ACC112 (cell line): Measurements from ENCODE around the gene ADGRB3.

Experiments used
- H2AFZ ChIP-seq: fragments of 200-600 bp; sonication (generic); one replicate; pipeline ENCODE4 v1.6.0; 2017; ENCODE audit warnings: antibody characterized with exemption, low read length; ENCODE audit not compliant: unreplicated experiment
- H3K27ac ChIP-seq: fragments of 200-600 bp; sonication (generic); 2 replicates; pipeline ENCODE4 v1.5.1; 2014; ENCODE audit warnings: low read depth, mild to moderate bottlenecking, antibody characterized with exemption, low read length, moderate library complexity
- H3K27me3 ChIP-seq: fragments of 200-600 bp; sonication (generic); 2 replicates; pipeline ENCODE4 v1.6.1; 2014; ENCODE audit warnings: mild to moderate bottlenecking, antibody characterized with exemption, low read length, moderate library complexity, mixed read lengths; ENCODE audit not compliant: insufficient read depth
- H3K36me3 ChIP-seq: fragments of 200-600 bp; sonication (generic); 2 replicates; pipeline ENCODE4 v1.6.1; 2016; ENCODE audit warnings: mild to moderate bottlenecking, antibody characterized with exemption, low read length, moderate library complexity, mixed read lengths; ENCODE audit not compliant: insufficient read depth
- H3K4me1 ChIP-seq: fragments of 200-600 bp; sonication (generic); one replicate; pipeline ENCODE4 v1.6.1; 2016; ENCODE audit warnings: low read length, mixed read lengths; ENCODE audit not compliant: insufficient read depth, unreplicated experiment, control insufficient read depth
- H3K4me3 ChIP-seq: fragments of 200-600 bp; sonication (generic); 2 replicates; pipeline ENCODE4 v1.5.1; 2014; ENCODE audit warnings: mild to moderate bottlenecking, low read depth, low read length
- H3K79me2 ChIP-seq: fragments of 200-600 bp; sonication (generic); one replicate; pipeline ENCODE4 v1.6.0; 2016; ENCODE audit warnings: low read length; ENCODE audit not compliant: control insufficient read depth, unreplicated experiment, insufficient read depth

The ADGRB3 gene

DNA sequence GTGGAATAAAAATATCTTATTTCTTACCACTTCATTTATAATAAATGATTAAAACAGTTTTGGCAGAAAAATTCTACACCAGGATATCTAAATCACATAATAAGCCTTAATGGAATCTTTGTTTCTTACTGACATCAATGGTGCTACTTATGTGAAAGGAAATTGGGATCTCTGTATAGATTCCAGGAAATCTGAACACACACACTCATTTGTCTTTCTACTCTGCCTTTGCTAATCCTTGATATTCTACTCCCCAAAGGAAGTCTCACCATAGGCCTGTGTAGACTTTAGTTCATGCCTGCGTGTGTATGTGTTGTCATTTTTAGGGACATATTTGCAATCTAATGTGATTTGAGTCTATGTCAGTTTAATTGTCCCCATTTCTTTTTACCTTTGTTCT lies 7.9 kb downstream of the ADGRB3 start:
- Histone ChIP-seq H3K4me1 (peaks cover 3% of the 10 kb centered on the region), H3K27me3 (peaks cover 24% of the 10 kb centered on the region)

DNA sequence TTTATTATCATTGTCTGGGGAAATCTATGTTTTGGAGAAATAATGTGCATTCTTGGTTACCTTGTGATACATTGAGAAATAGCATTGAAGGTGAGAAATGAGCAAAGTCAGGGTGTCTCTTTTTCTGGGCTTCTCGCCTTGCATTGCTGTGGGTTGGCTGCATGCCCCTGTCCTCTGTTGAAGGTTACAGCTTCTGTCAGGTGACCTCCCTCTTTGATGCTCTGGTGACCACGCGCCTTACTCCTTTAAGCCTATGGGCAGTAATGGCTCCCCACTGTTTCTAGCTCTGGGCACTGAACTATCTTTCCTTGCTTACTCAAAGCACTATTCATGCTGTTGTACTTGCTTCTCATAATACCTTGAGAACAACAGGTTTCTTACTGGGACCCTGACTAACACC lies 14.6 kb downstream of the ADGRB3 start:
- Histone ChIP-seq H3K79me2 (no peaks in the 10 kb centered on the region), H3K4me1 (peaks cover 8% of the 10 kb centered on the region), H3K27ac (no peak overlapping the region), H3K4me3 (no peak overlapping the region), H3K27me3 (0 out of 2 replicates have a peak, but pooled peaks cover 4% of the 10 kb centered on the region), H2AFZ (no peak overlapping the region), H3K36me3 (no peaks in the 10 kb centered on the region)

More for the DNA sequence above, 7.9 kb downstream of the ADGRB3 start:
- H3K36me3 ChIP-seq = no peaks in the 10 kb centered on the region
- H3K27ac ChIP-seq = no peak overlapping the region
- H3K4me3 ChIP-seq = no peak overlapping the region
- H2AFZ ChIP-seq = no peak overlapping the region
- no peaks in the 10 kb centered on the region for H3K79me2 ChIP-seq

DNA sequence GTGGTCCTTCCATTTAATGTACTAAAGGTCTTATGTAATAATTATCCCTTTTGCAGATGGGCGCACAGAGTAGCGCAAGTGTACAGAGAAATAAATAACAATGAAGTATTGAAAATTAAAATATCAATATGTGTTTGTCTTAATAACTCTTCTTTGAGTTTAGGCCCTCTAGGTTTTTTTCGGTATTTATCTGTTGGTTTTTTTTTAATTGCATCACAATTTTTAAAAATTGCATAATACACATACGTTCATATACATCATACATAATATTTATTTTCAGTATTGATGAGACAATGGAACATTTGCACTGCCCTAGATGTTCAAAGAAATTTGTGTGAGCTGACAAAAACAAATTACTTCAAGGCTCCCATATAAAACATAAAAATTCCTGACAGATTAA lies 15.1 kb downstream of the ADGRB3 start:
- H2AFZ ChIP-seq = no peak overlapping the region
- 0 out of 2 replicates have a peak, but pooled peaks cover 4% of the 10 kb centered on the region for H3K27me3 ChIP-seq
- no peaks in the 10 kb centered on the region for H3K36me3 ChIP-seq
- peaks cover 8% of the 10 kb centered on the region for H3K4me1 ChIP-seq
- H3K27ac ChIP-seq = no peak overlapping the region
- H3K4me3 ChIP-seq = no peak overlapping the region
- no peaks in the 10 kb centered on the region for H3K79me2 ChIP-seq

DNA sequence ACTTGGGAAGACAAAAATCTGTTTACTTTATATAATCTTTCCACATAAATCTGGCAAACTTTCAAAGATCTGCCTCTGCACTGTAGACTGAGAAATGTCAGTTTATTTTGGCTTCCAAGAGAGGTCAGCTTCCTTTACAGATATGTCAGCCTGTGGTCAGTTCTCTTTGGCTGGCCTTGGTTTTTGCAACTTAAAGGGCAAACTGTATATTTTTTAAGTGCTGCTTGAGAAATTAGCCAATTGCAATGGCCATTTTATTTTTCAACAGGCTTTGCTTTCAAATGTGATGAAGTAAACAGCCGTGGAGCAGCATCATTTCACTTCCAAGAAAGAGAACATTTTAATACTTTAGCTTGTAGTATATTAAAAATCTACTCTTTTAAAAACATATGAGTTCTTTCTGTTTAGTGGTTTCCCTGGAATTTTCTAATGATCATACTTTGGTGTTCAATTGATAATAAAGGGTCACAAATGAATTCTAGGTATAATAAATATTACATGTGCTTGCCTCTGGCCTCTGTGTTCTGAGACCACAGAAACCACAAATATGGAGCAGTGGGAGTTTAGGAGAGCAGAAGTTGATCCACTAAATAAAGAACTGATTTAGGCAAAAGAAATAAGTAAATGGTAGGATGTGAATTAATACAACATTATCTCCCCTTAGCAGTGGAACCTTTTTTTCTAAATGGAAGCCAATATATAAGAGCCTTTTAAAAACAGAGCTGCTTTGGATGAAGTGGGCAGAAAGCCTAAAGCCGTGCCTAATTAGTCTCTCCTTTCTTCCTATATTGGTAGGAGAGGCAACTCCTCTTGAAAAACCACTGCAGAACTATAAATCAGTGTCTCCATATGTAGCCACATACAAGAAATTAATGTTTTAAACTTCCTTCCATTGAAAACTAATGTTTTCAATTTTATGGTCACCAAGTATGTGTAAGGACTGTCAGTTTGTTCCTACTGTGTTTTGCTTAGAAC lies 16.2 kb downstream of the ADGRB3 start:
- H3K36me3 ChIP-seq = no peaks in the 10 kb centered on the region
- no peak overlapping the region for H3K27ac ChIP-seq
- no peak overlapping the region for H3K4me3 ChIP-seq
- no peaks in the 10 kb centered on the region for H3K79me2 ChIP-seq
- H2AFZ ChIP-seq = no peak overlapping the region
- peaks cover 8% of the 10 kb centered on the region for H3K4me1 ChIP-seq
- H3K27me3 ChIP-seq = 0 out of 2 replicates have a peak, but pooled peaks cover 4% of the 10 kb centered on the region

DNA sequence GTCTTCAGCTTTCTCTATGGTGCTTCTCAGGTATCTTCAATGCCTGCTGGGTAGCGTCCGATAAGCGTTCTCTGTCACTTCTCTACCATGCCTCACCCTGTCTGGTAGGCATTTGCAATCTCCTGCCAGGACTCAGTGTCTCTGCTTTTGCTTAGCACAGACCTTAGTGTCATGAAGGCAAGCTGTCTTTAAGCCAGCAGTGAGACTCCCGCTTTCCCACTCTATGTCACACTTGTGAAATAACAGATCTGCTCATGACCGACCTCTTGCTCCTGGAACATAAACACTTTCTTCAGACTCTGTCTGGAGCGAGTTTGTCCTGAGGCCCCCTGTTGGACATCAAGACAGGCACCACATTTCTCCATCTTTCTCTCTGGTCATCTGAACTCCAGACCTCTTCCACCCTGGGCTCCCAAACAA lies 17.0 kb downstream of the ADGRB3 start:
- H3K27me3 ChIP-seq = 0 out of 2 replicates have a peak, but pooled peaks cover 4% of the 10 kb centered on the region
- peaks cover 8% of the 10 kb centered on the region for H3K4me1 ChIP-seq
- H2AFZ ChIP-seq = no peak overlapping the region
- H3K4me3 ChIP-seq = no peak overlapping the region
- no peak overlapping the region for H3K27ac ChIP-seq
- H3K36me3 ChIP-seq = no peaks in the 10 kb centered on the region
- no peaks in the 10 kb centered on the region for H3K79me2 ChIP-seq

DNA sequence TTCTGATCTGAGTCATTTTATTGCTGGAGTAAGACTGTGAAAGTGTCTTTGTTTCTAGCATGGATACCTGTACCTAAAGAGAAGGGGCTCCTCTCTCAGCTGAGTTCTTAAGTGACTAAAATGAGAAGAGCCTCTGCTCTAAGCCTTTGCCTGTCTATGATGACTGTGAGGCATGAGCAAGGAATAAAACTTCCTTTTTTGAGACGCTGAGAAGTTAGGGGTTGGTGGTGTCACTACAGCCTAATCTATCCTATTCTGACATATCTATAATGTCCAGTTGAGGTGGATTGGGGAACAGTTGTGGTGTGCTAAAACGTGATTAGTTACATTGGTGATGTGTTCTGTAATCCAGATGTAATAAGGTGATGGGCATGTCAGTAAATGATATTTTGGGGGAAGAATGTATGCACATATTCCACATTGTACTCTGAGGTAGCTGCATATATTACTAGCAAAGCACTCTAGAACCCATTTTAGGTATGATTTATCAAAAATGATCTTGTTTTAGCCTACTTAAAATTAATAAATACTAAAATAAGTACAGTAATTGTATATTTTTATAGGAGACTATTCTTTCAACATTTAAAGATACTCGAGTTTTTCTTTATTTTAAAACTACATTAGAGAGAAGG lies 18.1 kb downstream of the ADGRB3 start:
- H3K79me2 ChIP-seq = no peaks in the 10 kb centered on the region
- H2AFZ ChIP-seq = no peak overlapping the region
- H3K4me1 ChIP-seq = peaks cover 8% of the 10 kb centered on the region
- H3K4me3 ChIP-seq = no peak overlapping the region
- H3K27ac ChIP-seq = no peak overlapping the region
- 0 out of 2 replicates have a peak, but pooled peaks cover 4% of the 10 kb centered on the region for H3K27me3 ChIP-seq
- no peaks in the 10 kb centered on the region for H3K36me3 ChIP-seq

DNA sequence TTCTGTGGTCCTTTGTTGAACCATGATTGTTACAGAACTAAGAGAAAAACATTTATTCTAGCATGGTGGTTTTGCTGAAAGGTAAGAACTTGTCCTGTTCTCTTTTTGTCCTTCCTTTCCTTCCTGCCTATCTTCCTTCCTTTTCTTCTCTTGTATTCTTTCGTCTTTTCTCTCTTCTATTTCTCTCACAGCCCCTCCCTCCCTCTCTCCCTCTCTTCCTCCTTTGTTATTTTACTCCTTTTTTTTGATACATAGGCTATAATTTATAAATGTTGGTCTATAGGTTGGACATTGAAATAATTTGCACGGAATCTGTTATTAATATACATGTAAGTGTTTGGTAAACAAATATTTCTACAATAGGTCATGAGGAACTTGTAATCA lies 18.6 kb downstream of the ADGRB3 start:
- Histone ChIP-seq H3K4me1 (peaks cover 8% of the 10 kb centered on the region), H3K27me3 (0 out of 2 replicates have a peak, but pooled peaks cover 4% of the 10 kb centered on the region), H2AFZ (no peak overlapping the region), H3K27ac (no peak overlapping the region), H3K79me2 (no peaks in the 10 kb centered on the region), H3K4me3 (no peak overlapping the region), H3K36me3 (no peaks in the 10 kb centered on the region)

DNA sequence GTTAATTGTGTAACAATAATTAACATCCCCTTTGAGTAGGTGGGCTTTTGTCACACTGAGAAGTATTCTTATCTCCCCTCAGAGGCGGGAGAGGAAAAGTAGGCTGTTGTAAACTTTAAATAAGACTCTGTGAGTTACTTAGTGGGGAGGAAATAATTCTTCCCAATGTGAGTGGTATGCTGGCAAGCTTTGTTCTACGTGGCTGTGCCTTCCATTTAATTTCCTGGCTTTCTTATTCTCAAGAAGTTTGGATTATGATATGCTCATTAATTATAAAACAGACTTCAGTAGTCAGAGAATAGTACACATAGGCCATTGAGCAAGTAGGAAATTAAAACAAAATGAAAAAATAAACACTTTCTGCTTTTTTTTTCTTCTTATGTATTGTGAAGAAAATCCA lies 19.1 kb downstream of the ADGRB3 start:
- Histone ChIP-seq H3K27me3 (0 out of 2 replicates have a peak, but pooled peaks cover 4% of the 10 kb centered on the region), H2AFZ (no peak overlapping the region), H3K4me1 (peaks cover 8% of the 10 kb centered on the region), H3K79me2 (no peaks in the 10 kb centered on the region), H3K36me3 (no peaks in the 10 kb centered on the region), H3K4me3 (no peak overlapping the region), H3K27ac (no peak overlapping the region)

DNA sequence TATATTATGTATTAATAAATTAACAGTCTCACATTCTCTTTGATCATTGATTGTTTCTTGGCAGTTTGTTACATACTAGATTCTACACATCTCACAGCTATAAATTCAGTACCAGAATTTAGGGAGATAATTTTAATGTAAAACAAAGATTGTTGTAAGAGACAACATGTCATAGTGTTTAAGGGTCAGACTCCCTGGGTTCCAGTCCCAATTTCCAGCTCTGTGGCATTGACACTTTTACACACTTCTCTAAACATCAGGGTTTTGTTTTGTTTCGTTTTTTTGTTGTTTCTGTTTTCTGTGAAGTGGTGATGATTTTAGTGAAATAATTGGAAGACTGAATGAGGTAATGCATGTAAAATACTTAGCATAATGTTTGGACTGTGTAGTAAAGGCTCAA lies 19.9 kb downstream of the ADGRB3 start:
- no peak overlapping the region for H3K4me3 ChIP-seq
- H3K27ac ChIP-seq = no peak overlapping the region
- H3K79me2 ChIP-seq = no peaks in the 10 kb centered on the region
- H3K36me3 ChIP-seq = no peaks in the 10 kb centered on the region
- H3K4me1 ChIP-seq = peaks cover 8% of the 10 kb centered on the region
- H2AFZ ChIP-seq = no peak overlapping the region
- H3K27me3 ChIP-seq = 0 out of 2 replicates have a peak, but pooled peaks cover 4% of the 10 kb centered on the region

DNA sequence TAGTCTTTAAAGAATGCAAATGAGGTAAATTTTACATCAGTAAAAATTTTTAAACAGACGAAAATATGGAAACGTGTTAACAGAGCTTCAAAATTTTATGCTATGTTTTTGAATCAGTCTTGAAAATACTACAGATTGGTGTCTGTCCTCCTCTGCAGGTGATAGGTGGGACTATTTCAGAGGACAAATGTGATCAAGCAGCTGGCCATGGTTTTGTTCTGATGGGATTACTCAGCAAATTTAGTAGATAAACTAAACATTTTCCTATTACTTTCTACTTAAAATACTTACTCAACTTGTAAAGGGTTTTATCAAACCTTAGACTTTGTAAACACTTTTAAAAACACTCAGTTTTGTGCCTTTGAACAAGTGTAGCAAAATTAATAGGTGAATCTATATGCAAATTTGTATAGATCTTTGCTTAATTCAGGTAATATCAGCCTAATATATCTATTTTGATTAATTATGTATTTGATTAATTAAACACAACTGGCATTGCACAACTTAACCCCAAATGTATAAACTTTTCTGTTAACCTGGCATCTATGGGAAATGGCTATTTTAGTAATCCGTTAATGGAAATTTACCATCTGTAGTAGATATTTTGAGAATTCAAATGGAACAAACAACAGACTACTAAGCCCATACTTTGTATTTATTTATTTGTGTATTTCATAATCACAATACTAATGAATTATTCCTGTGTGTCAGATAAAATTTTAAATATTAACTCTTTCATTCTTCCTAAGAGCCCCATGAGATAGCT lies 22.5 kb downstream of the ADGRB3 start:
- H2AFZ ChIP-seq = no peak overlapping the region
- 0 out of 2 replicates have a peak, but pooled peaks cover 4% of the 10 kb centered on the region for H3K27me3 ChIP-seq
- H3K27ac ChIP-seq = no peak overlapping the region
- no peaks in the 10 kb centered on the region for H3K79me2 ChIP-seq
- H3K4me1 ChIP-seq = no peaks in the 10 kb centered on the region
- H3K4me3 ChIP-seq = no peak overlapping the region
- no peaks in the 10 kb centered on the region for H3K36me3 ChIP-seq
